HG03565 (cell line): ENCODE results near the gene HSPA8.
"Not testable (repeated sequence)": the region's sequence is repeated elsewhere in the genome, so short reads cannot be mapped to it uniquely, and the experiment has no call there.

ENCODE experiments used
- ATAC-seq: cut with Tn5 transposase; IDR thresholded peaks from one replicate; pipeline ENCODE4 v1.9.1; 2021; ENCODE audit warnings: mild to moderate bottlenecking, moderate library complexity; ENCODE audit not compliant: unreplicated experiment

HSPA8 gene

DNA sequence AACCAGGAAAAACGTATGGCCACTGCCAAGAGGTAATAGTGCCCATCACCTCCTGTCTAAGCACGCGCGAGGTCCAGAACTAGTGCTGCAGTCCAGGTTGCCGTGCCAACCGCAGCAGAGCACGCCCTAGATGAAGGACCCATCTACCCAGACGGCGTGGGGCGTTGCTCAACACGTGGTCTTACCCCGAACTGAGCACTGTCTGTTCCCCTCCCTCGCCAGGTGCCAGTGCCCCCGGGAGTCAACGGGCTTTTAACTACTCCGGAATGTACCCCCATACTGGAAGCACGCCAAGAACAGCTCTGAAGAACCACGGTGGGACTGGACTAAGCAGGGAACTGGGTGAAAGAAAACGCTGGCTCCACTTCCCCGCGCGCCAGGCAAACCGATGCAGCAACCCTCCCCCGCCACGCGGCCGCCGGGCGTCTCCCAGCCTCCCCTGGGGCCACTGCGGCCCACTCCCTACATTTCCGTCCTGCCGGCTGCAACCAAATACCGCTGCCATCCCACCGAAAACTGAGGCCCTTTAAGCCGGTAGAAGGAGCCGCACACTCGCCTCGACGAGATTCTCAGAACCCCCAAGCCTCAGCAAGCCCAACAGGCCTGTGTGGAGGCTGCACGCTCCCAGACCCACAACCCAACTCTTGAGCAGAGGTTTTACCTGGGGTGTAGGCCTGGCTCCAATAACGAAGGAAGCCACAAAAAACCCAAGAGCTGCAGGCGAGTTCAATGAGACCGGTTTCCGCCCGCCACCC is at the start of gene HSPA8:
Gene HSPA8 (minus strand): TSS at position 734 of the 755 bp plus-strand sequence. CDS start 812 bp downstream, outside the sequence.
- ATAC-seq = no peak

DNA sequence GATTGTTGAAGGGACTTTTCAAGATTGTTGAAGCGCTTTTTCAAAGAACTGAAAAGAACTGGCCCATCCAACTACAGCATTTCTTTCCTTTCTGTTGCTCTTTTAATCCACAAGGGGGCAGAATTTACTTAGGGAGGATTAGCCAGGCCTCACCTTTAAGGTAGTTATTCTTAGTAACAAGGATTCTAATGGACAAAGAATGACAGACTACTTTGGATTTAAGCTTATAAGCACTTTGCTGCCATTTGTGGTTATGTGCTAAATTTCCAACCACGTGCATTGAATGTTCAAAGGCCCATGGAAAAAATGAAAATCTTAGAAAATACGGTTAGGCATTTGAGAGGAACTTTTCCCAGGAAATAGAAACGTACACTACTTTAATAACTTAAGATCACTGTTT is 49.5 kb upstream of the HSPA8 start:
- ATAC-seq = no peak

DNA sequence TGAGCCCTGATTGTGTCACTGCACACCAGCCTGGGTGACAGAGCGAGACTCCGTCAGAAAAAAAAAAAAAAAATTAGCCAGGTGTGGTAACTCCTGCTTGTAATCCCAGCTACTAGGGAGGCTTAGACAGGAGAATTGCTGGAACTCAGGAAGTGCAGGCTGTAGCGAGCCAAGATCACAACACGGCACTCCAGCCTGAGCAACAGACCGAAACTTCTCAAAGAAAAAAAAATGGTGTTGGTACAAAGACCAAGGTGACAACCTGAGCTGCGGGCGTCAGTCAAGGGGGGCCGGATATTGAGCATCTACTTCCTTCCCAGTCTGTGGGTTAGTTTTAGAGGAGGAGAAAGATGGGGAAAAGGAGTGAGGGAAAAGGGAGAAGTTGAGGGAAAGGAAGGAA is 48.5 kb upstream of the HSPA8 start:
- no peak for ATAC-seq

DNA sequence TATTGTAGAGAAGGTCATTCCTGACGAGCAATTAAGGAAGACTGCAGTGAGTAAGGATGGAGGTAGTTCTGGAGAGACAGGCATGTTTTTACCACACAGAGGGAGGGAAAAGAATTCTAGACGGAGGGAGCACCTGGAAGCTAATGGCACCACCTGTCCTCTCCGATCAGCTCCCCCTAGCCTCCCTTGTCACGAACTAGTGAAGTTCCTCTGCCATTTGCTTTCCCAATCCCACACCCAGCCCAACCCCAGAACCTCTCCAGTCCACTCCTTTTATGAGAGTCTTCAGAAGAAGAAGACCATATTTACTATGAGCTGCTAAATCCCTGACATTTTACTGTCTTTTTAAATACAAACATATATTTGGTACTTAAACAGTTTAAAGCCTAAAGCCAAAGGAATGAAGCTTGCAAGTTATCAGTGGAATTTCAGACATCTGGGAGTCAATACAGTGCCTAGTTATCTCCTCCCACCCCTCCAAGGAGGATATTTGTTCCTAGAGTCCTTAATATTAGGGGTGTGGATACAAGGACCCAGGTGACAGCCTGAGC is 46.1 kb upstream of the HSPA8 start:
- no peak for ATAC-seq

DNA sequence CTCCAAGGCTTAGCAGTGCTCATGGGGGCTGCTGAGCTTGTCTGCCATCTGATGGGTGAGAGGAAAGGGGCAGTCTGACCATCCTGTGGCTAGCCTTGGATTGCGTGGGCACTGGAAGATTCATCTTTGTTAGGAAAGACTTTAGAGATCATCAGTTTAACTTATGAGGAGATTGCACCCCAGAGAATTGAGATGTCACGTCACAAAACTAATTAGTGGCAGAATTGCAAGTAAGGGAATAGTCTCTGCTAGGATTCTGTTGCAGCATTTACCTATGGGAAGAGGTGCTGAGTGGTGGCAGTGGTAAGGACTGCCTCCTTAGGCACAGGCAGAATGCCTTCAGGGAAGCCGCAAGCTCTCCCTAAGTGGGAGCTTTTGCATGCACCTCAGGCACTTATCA is 42.8 kb upstream of the HSPA8 start:
- ATAC-seq = no peak

DNA sequence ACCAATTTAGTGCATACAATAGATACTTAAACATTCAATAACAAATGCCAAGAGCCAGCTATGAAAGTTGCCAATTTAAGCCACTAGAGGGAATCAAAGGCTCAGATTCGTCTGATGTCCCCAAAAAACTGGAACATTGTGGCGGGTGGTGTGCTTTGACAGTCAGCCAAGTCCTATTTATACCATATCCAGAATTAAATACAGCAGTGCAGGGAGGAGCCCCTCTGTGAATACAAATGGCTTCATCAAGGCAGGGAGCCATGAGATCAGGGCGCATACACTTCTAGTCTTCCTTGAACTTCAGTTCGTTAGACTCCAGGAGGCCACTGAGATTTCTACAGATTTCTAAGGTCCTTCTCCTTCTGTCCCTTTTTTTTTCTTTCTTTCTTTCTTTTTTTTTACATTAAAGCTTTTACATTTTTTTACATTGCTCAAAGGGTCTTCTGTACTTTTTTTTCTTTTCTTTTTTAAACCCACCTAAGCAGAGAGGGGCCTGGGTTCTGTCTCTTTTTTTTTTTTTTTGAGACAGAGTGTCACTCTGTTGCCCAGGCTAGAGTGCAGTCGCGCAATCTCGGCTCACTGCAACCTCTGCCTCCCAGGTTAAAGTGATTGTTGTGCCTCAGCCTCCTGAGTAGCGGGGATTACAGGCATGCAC is 41.5 kb upstream of the HSPA8 start:
- ATAC-seq = no peak

DNA sequence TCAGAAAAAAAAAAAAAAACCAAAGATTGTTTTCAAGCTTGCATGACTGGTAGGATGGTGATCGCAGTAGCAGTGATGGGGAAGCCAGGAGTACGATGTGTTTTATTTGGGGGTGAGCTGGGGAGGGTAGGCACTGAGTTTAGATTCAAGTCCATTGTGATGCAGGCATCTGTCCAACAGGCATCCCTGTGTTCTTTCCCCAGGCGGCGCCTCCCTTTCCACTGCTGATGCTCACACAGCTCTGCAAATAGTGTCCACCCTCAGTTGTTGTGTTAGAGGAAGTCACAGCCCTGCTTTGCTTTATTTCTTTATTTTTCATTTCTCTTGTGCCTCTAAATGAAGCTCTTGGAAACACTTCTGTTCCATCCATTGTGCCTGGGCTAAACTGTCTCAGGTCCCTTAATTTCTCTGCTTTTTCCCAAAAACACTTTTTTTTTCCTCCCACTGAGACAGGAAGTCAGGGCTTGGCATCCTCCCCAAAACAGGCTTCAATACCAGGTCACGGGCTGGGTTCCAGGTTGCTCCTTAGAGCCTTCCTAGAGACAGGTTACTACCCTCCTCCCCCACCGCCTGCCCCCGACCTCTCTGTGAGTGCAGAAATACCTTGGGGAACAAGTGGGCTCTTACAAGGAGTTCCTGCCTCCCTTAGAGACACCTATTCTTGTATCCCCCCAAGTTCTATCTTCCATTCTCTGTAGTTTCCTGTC is 38.6 kb upstream of the HSPA8 start:
- ATAC-seq = no peak

DNA sequence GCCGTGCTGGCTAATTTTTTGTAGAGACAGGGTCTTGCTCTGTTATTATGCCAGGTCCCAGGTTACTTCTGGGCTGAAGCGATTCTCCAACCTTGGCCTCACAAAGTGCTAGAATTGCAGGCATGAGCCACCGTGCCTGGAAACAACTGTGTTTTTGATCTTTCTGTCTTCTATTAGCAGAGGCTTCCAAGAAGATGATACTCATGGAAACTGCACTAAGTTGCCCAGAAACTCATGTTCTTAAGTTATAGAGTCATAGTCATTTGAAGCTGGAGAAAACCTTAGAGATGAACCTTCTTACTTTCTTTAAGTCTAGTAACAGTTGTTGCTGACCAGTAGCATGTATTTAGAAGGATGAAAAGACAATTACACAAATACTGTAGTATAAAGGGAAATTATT is 37.1 kb upstream of the HSPA8 start:
- no peak for ATAC-seq

DNA sequence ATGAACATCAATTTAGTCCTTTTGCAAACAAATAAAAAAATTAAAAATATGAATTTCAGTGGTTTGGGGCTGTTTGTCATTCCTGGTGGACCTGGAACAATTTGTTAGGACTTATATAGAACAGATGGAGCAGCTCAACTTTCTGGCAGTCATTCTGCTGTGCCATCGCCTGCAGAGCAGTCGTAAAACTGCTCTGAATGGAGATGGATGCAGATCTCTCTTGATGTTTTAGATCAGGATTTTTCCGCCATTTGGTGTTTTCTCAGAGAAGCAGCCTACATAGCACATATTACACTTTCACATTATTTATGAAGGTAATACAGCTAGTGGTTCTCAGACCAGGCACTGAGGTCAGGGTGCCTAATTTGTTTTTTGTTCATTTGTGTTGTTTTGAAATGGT is 31.8 kb upstream of the HSPA8 start:
- ATAC-seq = no peak

DNA sequence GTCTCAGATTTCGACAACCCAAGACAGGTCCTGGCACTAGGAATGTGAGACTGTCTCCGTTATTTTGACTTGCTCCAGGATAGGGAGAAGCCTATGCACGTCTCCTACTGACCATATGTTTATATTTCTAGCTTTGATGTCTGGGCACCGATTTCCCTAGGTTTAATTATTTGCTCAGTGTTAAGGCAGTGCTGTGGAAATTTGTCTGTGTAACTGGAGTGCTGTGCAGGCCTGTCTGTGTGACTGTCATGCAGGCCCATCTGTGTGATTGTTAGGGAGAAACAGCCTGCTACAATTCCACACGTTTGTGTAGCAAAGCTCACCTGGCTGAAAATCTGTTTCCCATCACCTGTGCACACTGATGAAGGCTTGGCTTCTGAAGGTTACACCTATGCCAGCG is 29.6 kb upstream of the HSPA8 start:
- ATAC-seq = no peak

DNA sequence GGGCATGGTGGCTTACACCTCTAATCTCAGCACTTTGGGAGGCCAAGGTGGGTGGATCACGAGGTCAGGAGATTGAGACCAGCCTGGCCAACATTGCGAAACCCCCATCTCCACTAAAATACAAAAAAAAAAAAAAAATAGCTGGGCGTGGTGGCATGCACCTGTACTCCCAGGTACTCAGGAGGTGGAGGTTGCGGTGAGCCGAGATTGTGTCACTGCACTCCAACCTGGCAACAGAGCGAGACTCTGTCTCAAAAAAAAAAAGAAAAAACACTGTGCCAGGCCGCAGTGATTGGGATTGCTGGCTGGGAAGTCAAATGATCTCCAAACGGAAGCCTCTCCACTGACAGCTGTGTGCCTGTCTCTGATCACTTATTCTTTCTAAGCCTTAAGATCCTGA is 28.2 kb upstream of the HSPA8 start:
- ATAC-seq = not testable (repeated sequence)

DNA sequence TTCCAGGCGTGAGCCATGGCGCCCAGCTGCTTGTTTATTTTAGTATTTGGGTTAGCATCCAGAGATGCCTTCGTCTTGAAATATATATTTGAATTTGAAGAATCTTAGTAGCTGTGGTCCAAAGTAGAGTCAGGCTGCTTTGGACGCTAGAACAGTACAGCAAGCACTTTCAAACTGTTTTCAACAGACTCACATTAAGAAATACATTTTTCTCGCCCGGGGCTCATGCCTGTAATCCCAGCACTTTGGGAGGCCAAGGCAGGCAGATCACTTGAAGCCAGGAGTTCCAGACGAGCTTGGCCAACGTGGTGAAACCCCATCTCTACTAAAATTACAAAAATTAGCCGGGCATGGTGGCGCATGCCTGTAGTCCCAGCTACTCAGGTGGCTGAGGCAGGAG is 27.0 kb upstream of the HSPA8 start:
- not testable (repeated sequence) for ATAC-seq

DNA sequence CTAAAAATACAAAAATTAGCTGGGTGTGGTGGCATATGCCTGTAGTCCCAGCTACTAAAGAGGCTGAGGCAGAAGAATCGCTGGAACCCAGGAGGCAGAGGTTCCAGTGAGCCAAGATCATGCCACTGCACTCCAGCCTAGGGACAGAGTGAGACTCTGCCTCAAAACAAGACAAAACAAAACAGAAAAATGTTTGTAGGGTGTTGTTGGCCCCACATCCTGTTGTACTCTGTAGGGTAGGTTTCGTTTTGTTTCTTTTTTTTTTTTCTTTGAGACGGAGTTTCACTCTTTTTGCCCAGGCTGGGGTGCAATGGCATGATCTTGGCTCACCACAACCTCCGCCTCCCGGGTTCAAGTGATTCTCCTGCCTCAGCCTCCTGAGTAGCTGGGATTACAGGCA is 25.7 kb upstream of the HSPA8 start:
- ATAC-seq = peak; percentile 83

DNA sequence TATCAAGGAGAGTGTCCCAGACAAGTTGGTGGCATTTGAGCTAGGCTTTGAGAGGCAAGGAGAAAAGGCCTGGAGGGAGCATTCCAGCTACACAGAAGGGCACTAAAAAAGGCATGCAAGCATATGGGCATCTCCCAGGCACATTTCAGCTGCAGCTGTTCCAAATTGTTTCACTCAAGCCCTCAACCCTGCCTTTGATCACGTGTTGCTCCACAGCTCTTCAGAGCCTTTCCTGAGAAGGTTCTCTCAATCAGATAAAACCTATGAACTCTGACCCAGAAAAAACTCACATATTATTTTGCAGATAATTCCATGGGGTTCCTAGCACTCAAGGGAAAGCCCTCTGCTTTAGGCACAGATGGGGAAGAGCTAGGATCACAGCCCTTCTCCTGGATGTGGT is 24.4 kb upstream of the HSPA8 start:
- ATAC-seq = no peak

DNA sequence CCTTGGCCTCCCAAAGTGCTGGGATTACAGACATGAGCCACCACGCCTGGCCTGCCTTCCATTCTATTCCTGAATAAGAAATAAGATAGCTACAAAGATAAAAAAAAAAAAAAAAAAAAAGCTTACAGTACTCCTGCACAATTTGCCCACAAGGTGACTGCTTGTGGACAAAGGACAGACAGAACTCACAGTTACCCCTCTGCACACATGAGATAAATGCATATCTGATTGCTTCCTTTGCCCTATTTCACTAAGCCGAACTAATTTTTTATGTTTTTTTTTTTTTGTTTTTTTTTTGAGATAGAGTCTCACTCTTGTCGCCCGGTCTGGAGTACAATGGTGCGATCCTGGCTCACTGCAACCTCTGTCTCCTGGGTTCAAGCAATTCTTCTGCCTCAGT is 23.6 kb upstream of the HSPA8 start:
- no peak for ATAC-seq

DNA sequence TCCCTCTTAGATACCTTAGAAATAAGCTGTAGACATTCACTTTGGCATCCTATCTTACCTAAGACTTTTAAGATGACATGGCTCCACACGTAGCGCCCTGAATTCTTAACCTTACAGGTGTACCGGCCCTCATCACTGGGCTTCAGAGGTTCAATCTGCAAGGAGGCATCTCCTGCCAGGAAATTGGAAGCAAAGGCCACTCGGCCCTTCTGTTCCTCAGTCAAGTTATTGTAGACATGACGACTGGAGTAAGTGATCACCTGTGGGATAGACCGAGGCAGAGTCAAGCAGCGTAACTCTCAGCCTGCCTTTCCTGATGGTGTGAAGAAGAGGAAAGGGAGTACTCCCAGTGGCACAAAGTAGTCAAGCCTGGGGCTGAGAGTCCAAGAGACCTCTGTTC is 22.5 kb upstream of the HSPA8 start:
- no peak for ATAC-seq

DNA sequence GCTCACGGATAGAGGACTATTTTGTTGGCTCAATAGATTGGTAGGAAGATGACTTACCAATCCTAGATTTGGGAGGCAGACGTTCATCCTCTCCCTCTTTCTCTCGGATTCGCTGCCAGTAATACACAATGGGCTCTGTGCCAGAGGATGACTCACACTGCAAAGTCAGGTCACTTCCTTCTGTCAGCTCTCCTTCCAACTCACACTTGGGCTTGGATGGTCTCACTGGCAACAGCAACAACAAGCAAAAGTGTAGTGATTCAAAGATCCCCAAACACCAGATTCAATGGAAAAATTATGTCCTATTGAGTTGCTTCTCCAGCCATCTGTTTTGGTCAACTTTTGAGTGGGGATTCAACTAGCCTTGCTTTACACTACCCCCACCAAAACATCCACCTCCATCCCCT is 21.7 kb upstream of the HSPA8 start:
- no peak for ATAC-seq

DNA sequence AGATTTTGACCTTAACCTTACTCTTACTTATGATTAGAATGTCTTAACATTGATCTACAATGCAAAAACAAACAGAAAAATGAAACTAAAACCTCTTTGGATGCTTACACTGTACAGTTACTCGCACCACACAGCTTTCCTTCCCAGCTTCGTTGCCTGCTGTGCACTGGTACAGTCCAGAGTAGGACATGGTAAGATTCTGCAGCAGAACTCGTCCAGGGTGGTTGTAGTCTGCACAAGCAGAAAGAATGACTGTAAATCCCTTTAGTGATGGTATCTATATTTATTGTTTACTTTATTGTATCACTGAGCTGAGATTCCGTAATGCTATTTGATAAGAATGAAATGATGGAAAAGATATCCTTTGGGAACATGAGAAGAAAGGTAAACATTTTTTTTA is 21.0 kb upstream of the HSPA8 start:
- ATAC-seq = no peak

DNA sequence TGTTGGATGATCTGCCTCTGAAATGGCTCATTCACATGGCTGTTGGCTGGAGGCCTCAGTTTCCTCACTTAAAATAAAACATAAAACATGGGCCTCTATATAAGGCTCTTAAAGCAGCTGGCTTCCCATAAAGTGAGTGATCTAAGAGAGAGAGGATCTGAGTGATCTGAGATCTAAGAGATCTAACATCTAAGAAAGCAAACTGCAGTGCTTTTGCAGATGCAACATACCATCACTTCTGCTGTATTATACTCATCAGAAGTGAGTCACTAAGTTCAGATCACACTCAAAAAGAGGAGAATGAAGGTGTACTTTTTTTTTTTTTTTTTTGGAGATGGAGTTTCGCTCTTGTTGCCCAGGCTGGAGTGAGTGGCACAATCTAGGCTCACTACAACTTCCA is 18.1 kb upstream of the HSPA8 start:
- no peak for ATAC-seq

DNA sequence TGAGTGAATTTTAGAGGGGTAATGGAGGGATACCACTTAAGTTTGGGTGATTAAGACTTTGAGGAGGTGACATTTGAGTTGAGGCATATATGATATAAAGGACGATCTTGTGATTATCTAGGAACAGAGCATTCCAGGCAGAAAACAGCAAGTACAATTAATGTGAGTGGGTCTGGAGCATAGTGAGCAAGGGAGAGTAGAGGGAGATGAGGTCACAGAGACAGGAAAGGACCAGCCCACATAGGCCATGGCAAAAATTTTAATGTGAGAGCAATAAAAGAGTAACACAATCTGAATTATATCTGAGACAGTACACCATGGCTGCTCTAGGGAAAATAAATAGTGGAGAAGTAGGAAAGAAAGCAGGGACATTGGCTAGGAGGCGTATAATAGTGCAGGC is 14.5 kb upstream of the HSPA8 start:
- ATAC-seq = no peak

DNA sequence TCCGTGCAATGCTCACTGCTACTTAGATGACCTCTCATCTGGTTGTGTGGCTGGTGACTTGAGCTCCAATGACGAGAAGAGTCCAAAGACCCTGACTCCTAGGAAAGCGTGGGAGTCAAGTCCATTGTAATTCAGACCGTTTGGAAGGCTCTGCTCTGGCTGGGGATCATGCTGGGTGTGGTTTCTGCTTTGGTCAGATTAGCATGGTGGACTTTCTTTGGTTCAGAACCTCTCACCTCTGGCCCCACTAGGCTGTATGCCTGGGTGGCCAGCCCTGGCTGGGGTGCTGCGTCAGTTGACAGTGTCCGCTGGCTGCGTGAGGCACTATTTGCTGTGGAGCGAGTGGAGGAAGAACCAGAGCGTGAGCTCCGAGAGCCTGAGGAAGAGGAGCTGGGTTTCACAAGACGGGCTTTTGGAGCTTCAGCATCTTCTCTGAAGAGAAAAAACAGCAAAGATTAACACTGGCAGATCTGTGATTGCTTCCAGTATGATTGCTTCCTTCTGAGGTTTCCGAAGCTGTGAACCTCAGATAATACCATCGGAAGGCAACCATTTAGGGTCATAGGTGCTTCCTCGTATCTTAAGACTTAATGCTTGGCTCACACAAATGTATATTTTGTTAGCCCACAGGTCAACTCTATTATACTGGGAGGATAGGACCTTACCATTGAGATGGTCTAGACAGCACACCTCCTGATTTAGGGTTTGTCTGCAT is 11.6 kb upstream of the HSPA8 start:
- no peak for ATAC-seq
